Esophagus squamous epithelium (tissue), 4 donors: Measurements from ENCODE around the gene ABCB8.

Source experiments
- POLR2A ChIP-seq, 4 donors: fragments of 450-650 bp; IDR thresholded peaks; one replicate each; pipeline ENCODE4 v1.6.1; 2017; ENCODE audit warnings: antibody characterized with exemption in 4 of 4, mild to moderate bottlenecking in 4 of 4, moderate library complexity in 3 of 4
- TF ChIP-seq, protein P1 (sequence below), 6 experiments: fragments of 450-650 bp in 4 of 6; fragments of 200-600 bp in 2 of 6; sonication (generic) in 2 of 6; IDR thresholded peaks; one replicate each; pipeline ENCODE4 v1.5.1; 2016 to 2019; ENCODE audit warnings: antibody characterized with exemption in 6 of 6, mild to moderate bottlenecking in 4 of 6, moderate library complexity in 4 of 6

DNA sequence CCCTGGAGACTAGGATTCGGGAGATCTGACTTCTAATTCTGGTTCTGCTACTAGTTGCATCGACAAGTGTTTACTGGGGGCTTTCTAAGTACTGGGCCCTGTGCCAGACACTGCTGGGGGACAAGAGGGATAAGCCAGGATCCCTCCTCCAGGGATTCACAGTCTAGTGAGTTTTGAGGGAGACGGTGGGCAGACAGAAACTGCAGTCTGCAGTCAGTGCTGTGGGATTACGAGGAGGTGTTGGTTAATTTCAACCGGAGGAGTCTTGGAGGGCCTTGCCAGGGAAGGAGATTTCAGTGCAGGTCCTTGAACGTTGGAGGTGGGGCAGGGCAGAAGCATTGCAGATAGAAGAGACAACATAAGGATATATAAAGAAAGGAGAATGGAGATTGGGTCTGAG, 46.6 kb upstream of the ABCB8 start:
- TF ChIP-seq, protein P1, sequence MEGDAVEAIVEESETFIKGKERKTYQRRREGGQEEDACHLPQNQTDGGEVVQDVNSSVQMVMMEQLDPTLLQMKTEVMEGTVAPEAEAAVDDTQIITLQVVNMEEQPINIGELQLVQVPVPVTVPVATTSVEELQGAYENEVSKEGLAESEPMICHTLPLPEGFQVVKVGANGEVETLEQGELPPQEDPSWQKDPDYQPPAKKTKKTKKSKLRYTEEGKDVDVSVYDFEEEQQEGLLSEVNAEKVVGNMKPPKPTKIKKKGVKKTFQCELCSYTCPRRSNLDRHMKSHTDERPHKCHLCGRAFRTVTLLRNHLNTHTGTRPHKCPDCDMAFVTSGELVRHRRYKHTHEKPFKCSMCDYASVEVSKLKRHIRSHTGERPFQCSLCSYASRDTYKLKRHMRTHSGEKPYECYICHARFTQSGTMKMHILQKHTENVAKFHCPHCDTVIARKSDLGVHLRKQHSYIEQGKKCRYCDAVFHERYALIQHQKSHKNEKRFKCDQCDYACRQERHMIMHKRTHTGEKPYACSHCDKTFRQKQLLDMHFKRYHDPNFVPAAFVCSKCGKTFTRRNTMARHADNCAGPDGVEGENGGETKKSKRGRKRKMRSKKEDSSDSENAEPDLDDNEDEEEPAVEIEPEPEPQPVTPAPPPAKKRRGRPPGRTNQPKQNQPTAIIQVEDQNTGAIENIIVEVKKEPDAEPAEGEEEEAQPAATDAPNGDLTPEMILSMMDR (IDR thresholded peaks at IDR 0.05), result no peak
- TF ChIP-seq POLR2A (IDR thresholded peaks at IDR 0.05), result no peak
